OCI-LY3 (cell line): ENCODE results near the gene EIF3K.

Experiments used
- CTCF ChIP-seq: fragments of 200-600, 300-600 bp; sonication (generic); IDR thresholded peaks from 2 replicates; pipeline ENCODE4 v1.5.1; 2014; ENCODE audit warnings: antibody characterized with exemption, low read length, low read depth
- EZH2phosphoT487 ChIP-seq: fragments of 200-600 bp; shearing (Covaris generic); IDR thresholded peaks from 2 replicates; pipeline ENCODE4 v1.6.1; 2018; ENCODE audit warnings: antibody characterized with exemption, mixed run types, low read depth

DNA sequence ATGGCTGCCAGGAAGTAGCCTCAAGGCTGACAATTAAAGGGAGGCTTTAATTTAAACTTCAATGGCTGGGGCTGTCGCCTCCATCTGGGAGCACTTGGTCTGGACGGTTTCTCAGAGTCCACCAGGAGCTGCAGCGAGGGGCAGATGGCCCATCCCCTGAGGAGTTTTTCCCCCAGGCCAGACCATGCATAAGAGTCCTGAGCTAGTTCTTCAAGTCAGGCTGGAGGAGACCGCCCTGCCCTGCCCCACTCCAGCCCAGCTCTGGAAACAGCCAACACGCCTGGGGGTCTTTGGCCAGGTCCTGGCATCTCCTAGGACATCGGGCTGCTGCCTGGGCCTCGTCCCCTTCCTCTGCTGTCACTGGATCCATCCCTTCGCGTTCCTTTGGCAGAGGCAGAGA lies 23.2 kb downstream of the EIF3K start:
- TF ChIP-seq CTCF (no peak), EZH2phosphoT487 (no peak)
